HEK293T (cell line): ENCODE data around the gene YBEY.
"Not testable (repeated sequence)": the region's sequence is repeated elsewhere in the genome, so short reads cannot be mapped to it uniquely, and the experiment has no call there.

Source experiments
- FOXA1 ChIP-seq: fragments of 450-650 bp; IDR thresholded peaks from 2 replicates; pipeline ENCODE4 v1.6.1; 2016; ENCODE audit warnings: mild to moderate bottlenecking
- NFRKB ChIP-seq: fragments of 450-650 bp; IDR thresholded peaks from 2 replicates; pipeline ENCODE4 v1.6.1; 2016; ENCODE audit warnings: mild to moderate bottlenecking, moderate library complexity
- SP1 ChIP-seq: fragments of 450-650 bp; IDR thresholded peaks from 2 replicates; pipeline ENCODE4 v1.6.1; 2017

- TF ChIP-seq FOXA1, NFRKB, SP1: not testable (repeated sequence)
Measured at GRCh38 chr21:46241577-46241976, 44.6 kb upstream of the YBEY start.
